ENCODE results near the gene REXO4. TPM values are rescaled to one million over a fixed set of nuclear protein-coding genes. Genes with fewer than 3 reads are reported as not detected.

REXO4 gene, protein sequence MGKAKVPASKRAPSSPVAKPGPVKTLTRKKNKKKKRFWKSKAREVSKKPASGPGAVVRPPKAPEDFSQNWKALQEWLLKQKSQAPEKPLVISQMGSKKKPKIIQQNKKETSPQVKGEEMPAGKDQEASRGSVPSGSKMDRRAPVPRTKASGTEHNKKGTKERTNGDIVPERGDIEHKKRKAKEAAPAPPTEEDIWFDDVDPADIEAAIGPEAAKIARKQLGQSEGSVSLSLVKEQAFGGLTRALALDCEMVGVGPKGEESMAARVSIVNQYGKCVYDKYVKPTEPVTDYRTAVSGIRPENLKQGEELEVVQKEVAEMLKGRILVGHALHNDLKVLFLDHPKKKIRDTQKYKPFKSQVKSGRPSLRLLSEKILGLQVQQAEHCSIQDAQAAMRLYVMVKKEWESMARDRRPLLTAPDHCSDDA
- 24.0 TPM for polyA plus RNA-seq (ENCODE audit: insufficient read length)
- long read RNA-seq, donor 1, transcript REXO4-202 (8 exons, 2,360 nt) = major isoform, 10 of 24 reads
- long read RNA-seq, donor 1, partial matches to known transcripts = 14 of 24 reads
- long read RNA-seq, donor 1, other reads (novel, unspliced or antisense) = 0 of 24 reads
- long read RNA-seq, donor 2, transcript REXO4-202 (8 exons, 2,360 nt) = major isoform, 9 of 9 reads
- long read RNA-seq, donor 2, partial matches to known transcripts = 0 of 9 reads
- long read RNA-seq, donor 2, other reads (novel, unspliced or antisense) = 0 of 9 reads
- long read RNA-seq, donor 3, partial matches to known transcripts = 8 of 10 reads
- long read RNA-seq, donor 3, other reads (novel, unspliced or antisense) = 0 of 10 reads
- long read RNA-seq, donor 4, partial matches to known transcripts = 7 of 7 reads
- long read RNA-seq, donor 4, other reads (novel, unspliced or antisense) = 0 of 7 reads
- long read RNA-seq, donor 5, transcript REXO4-202 (8 exons, 2,360 nt) = major isoform, 9 of 14 reads
- long read RNA-seq, donor 5, partial matches to known transcripts = 5 of 14 reads
- long read RNA-seq, donor 5, other reads (novel, unspliced or antisense) = 0 of 14 reads
- long read RNA-seq, donor 6, transcript REXO4-202 (8 exons, 2,360 nt) = major isoform, 6 of 16 reads
- long read RNA-seq, donor 6, partial matches to known transcripts = 10 of 16 reads
- long read RNA-seq, donor 6, other reads (novel, unspliced or antisense) = 0 of 16 reads
- long read RNA-seq, donor 7, transcript REXO4-202 (8 exons, 2,360 nt) = major isoform, 13 of 37 reads
- long read RNA-seq, donor 7, partial matches to known transcripts = 24 of 37 reads
- long read RNA-seq, donor 7, other reads (novel, unspliced or antisense) = 0 of 37 reads
- long read RNA-seq, donor 8, partial matches to known transcripts = 8 of 11 reads
- long read RNA-seq, donor 8, other reads (novel, unspliced or antisense) = 0 of 11 reads

DNA sequence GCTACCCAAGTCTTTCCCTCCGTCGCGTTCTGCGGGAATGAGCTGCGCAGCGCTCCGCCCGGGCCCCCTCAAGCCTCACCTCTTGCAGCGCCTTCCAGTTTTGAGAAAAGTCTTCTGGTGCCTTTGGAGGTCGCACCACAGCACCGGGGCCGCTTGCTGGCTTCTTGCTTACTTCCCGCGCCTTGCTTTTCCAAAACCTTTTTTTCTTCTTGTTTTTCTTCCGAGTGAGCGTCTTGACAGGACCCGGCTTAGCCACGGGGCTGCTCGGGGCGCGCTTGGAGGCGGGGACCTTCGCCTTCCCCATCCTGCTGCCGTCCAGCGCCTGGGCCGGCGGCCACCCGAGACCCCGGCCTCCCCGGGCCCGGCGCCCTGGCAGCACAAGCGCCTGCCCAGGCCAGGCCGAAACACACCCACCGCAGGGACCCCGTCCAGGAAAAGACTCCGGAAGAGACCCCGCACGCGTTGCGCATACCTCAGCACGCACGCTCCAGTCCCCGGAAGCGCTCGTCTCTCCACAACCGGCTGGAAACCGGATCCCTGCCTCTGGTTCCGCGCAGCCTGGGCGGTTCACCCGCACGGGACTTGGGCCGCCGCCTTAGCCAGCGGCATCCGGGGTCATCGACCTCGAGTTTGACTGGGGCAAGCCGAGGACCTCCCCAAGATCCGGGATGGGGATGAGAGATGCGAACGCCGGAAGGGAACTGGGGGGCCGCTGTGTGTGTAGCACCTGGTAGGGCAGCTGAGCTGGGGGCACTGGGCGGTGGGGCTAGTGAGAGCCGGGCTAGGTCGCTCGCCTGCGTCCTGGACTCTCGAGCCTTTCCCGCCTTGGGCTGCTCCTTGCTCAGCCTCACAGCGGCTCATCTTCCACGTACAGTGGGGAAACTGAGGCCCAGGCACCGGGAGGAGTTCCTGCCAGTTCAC is at the start of gene REXO4:
Gene REXO4 (minus strand): TSS at position 470 of the 921 bp plus-strand sequence. CDS start 166 bp downstream, at position 304.
- DNase-seq = peak; percentile 86

DNA sequence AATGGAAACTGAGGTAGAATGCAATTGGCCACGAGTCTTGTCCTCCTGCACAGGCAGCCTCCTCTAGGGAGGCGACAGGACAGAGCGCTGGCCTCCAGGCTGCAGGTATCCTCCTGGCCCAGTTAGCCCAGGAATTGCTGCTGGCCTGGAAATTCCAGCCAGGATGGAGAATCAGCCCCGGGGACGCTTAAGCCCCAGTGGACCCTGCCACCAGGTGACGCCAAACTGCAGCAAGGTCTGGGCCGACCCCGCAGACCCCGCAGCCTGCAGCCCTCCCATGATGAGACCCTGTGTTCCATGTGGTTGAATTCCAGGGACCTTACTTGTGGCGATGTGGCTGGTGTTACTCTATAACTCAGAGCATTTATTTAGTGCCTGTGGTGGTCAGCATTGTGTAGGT is 49.3 kb upstream of the REXO4 start:
- no peak for DNase-seq

DNA sequence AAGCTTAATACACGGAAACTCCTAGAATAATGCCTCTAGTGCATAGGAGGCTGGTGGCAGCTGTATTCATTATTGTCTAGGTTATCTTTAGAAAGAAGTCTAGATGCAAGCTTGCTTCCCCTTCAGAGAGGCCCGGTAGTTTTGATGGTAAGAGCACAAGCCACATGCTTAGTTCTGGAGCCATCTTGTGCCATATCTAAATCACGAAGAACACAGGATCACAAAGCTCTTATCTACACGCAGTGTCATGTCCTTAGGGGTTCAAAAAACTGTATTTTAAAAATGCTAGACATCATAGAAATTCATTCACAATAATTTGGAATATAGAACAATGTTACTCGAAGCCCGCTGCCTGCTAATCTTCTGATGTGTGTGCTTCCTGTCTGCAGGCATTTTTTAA is 48.2 kb upstream of the REXO4 start:
- DNase-seq = no peak

DNA sequence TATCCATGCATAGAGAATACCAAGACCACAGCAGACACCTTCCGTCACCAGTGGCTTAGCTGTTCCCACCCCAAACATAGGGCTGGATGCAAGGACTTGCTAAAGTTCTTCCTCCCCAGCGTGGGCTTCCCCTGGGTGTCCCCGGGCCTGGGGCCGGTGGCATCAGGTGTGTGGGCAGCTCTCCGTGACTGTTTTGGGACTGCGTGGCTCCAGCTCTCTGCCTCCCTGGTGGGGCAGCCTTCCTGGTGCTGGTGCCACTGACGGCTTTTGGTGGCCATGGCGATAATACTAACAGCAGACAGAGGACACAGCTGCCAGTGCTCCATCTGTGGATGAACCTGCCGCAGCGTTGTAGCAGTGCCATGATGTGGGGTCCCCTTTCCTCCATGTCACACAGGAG is 46.8 kb upstream of the REXO4 start:
- DNase-seq = no peak

DNA sequence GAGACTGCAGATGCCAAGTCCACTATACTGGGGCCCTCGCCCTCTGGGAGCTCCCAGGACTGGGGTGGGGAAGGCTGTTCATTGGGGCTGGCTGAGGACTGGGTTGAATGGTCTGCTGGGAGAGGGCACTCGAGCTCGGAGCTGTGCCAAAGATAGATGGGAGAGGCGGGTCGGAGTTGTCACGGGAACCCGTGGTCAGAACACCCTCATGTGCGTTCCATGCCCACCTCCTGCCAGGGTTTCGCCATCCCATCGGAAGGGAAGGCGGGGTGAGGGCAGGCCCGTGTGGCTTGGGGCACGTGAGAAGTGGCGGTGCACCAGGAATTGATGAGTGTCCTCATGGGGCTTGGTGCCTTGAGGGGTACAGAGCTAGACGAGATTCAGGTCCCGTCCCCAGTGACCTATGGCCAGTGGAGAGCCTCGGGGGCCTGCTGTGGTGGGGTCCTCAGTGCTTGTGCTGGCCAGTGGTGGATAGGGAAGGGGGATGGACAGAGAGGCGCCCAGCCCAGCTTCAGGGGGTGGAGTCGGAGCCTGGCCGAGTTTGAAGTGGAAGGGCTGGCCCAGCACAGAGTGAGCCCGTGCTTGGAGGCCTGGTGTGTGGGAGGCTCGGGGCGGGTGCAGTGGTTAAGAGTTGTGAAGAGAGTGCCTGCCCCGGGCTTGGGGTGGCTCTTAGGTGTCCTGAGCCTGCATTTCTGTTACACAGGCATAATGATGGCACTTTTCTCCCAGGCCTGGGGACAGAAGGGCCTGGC is 46.2 kb upstream of the REXO4 start:
- no peak for DNase-seq

DNA sequence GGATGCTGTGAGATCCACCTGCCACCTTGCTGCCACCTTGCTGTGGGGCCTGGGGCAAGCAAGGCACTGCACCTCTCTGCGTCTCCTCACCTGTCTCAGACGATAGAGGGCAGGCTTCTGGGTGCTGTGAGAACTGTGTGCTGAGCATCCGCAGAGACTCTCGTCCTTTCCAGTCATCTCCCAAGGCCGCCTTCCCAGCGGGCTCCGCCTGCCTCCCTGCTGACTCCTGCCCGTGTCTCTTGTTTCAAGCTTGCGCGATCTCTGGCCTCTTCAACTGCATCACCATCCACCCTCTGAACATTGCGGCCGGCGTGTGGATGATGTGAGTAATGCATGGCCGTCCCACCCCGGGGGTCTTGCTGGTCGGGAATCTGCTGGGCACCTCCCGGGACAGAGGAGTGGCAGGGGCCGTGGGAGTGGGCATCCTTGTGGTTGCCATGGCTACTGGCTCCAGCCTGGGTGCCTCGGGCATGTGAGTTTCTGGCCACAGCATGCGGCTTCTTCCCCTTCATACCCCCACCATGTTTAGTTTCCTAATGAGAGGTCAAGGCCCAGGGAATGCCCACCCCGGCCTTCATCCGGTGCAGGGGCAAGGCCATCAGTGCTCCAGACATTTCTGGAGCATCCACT is 45.5 kb upstream of the REXO4 start:
- DNase-seq = no peak

DNA sequence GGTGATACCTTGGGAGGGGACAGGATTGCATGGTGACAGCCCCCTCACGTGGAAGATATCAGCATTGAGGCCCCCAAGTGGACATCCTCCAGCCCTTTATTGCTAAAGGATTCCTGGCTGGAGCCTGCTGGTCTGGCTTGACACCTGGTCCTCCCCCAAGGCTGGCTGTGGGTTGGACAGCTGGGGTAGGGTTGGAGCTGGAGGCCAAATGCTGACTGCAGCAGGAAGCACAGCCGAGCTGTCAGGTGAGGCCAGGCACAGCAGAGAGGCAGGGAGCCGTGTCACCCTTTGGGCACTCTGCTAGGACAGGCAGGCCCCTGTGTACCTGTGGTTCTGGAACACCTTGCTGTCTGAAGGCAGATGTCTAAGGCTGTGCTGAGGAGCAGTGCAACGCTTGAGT is 44.2 kb upstream of the REXO4 start:
- no peak for DNase-seq

DNA sequence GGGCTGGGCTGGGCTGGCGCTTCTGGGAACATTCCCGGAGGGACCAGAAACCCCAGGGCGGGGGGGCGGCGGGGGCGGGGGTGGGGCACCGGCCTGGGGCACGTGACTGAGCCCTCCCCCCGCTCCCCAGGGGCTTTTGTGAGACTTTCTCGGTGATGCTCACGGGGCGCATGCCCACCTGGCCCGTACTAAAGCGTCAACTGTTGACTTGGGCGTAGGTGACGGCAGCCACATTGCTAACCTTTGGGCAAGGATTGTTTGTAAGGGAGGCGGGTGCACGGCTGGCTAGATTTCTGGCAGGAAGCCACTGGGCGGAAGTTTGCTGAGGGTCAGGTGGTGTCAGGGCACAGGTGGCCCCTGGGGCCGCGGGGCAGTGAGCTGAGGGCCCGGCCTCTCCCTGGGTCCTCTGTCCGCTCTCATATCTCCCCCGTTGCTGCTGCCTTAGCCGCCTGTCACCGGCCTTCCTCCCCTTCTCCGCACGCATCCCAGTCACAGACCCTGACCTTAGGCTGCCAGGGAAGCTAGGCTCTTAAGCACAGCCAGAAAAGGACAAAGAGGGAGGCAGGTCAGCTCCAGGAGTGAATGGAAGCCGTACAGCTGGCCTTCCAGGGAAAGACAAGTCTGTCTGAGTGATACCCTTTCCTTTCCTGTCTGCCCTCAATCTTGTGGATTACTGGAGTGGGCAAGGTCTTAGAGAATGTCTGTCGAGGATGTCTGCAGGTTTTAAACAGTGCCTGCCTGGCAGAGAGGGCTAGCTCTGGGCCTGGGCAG is 42.8 kb upstream of the REXO4 start:
- peak; percentile 40 for DNase-seq

DNA sequence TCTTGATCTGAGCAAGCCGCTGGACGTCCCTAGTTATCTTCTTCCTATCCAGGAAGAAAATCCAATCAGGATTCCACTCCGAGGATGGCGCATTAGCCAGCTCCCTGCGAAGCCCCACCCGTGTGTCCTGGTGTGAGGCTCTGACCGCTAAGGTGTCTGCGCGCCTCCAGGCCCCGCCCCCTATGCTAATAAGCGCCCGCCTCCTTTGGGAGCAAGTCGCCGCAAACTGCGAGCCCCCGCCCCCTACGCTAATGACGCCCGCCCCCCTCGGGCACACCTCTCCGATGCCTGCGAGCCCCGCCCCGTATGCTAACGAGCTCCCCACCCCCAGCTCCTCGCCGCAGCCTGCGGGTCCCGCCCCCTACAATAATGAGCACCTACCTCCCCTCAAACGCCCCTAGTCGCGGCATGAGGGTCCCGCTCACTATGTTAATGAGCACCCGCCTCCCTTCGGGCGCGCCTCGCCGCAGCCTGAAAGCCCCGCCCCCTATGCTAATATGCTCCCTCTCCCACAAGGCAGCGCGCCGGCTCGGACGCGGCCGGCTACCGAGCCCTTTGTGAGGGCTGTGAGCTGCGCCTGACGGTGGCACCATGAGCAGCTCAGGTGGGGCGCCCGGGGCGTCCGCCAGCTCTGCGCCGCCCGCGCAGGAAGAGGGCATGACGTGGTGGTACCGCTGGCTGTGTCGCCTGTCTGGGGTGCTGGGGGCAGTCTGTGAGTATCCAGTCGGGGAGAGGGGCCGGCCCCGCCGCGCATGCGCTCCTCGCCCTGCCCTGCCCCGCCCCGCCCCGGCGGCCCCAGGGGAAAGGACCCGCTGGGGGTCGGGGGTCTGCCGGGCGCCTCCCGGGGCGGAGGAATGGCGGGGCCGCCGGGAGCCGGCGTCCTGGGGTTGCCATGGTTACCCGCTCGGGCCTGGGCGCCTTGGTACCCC is 41.9 kb upstream of the REXO4 start, which contains the start of gene CACFD1:
Gene CACFD1 (plus strand): TSS at position 503 of the 929 bp plus-strand sequence. CDS start 89 bp downstream, at position 592.
- peak; percentile 95 for DNase-seq

DNA sequence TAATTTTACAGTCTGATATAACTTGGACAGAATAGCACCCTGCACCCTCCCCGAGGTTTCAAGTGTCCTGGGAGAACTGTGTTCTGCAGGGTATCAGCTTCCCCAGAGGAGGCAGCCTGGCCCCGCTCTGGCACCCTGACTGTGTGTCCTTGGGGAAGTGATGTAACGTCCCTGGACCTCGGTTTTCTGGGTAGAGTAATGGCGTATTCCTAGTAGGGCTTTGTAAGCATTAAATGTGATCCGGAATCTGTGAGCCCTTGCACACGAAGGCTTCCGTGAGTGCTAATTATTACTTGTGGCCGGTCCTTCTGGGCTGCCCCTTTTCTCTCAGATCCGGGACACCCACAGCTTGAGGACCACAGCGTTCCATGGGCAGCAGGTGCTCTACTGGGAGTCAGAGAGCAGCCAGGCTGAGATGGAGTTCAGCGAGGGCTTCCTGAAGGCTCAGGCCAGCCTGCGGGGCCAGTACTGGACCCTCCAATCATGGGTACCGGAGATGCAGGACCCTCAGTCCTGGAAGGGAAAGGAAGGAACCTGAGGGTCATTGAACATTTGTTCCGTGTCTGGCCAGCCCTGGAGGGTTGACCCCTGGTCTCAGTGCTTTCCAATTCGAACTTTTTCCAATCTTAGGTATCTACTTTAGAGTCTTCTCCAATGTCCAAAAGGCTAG is 41.0 kb upstream of the REXO4 start:
- DNase-seq = no peak

DNA sequence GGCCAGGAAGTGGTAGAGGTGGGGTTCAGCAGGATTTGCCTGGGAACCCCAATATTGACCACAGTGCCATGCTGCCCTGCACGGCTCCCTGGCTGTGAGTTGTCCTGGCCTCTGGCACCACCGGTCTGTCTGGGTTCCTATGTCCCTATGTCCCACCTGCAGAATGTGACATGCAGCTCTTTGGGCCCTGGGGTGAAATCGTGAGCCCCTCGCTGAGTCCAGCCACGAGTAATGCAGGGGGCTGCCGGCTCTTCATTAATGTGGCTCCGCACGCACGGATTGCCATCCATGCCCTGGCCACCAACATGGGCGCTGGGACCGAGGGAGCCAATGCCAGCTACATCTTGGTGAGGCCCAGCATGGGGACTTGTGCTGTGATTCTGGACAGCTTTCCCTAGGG is 39.9 kb upstream of the REXO4 start:
- no peak for DNase-seq

DNA sequence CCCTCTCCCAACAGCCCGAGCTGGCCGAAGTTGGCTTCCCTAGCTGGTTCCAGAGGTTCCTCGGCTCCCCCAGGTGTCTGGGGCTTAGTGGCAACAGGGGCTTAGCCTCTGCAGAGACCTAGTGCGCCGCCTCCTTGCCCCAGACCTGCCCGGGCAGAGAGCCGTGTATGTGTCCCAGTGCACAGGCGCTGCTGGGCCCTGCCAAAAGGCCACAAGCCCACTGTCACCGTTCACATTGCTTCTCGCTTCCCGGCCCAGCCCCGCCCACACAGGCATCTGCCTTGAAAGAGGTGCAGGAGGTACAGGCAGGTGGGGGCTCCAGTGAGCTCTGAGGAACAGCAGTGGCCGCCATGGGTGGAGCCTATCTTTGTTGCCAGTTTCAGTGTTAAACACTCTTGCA is 39.4 kb upstream of the REXO4 start:
- DNase-seq = no peak

DNA sequence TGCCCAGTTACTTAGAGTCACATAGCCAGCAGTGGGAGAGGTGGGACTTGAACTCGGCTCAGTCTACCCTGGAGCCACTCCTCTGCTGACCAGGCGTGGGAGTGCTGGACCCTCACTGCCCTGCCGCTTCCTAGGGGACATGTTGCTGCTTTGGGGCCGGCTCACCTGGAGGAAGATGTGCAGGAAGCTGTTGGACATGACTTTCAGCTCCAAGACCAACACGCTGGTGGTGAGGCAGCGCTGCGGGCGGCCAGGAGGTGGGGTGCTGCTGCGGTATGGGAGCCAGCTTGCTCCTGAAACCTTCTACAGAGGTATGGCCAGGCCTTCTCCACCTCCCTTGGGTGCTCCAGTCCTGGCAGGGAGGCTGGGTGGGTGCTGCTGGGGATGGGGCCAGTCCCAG is 38.6 kb upstream of the REXO4 start:
- DNase-seq = no peak

DNA sequence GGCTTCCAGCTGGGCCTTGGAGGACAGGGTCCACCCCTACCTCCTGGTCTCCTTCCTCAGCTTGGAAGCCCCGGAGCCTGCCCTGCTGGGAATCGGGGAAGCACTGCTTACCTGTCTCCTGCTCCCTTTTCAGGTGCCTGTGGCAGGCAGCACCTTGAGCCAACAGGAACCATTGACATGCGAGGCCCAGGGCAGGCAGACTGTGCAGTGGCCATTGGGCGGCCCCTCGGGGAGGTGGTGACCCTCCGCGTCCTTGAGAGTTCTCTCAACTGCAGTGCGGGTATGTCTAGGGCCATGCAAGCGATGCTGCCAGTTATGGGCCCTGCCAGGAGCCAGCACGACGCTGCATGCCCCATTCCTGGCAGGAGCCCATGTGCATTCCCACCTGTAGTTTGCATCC is 38.1 kb upstream of the REXO4 start:
- DNase-seq = no peak

DNA sequence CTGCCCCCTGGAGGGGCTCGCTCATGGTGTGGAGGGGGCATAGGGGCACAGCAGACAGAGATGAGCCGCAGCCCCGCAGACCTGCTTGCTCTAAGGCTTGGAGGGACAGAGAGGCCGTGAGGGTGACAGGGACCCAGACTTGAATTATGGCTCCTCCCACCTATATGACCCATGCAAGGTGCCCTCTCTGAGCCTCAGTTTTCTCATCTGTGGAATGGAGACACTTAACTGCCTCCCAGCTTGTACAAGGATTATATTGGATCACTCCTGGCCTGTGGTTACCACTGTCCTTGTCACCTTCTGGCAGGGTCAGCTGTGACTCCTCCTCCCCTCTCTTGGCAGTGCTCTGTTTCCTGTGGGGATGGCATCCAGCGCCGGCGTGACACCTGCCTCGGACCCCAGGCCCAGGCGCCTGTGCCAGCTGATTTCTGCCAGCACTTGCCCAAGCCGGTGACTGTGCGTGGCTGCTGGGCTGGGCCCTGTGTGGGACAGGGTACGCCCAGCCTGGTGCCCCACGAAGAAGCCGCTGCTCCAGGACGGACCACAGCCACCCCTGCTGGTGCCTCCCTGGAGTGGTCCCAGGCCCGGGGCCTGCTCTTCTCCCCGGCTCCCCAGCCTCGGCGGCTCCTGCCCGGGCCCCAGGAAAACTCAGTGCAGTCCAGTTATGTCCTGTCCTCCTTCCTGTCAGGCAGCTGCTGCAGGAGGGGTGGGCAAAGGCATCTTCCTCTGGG is 37.3 kb upstream of the REXO4 start:
- no peak for DNase-seq

DNA sequence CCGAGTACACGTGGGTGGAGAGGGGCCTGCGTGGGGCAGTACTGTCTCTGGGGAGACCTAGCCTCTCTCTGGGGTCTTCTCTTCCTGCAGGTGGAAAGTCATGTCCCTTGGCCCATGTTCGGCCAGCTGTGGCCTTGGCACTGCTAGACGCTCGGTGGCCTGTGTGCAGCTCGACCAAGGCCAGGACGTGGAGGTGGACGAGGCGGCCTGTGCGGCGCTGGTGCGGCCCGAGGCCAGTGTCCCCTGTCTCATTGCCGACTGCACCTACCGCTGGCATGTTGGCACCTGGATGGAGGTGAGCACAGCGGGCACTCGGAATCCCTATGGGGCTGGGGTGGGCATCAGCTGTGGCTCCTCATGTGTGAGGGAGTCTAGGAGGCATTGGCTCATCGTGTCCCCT is 36.5 kb upstream of the REXO4 start:
- no peak for DNase-seq

All from left kidney (tissue), 8 donors.